ENCODE results near the gene MICALL2. TPM values are rescaled to one million over a fixed set of nuclear protein-coding genes. Genes with fewer than 3 reads are reported as not detected.

MICALL2 gene
- total RNA-seq, 1 donor from 2014 or later, result 8.1 TPM

- no peak overlapping the region for H3K4me3 ChIP-seq (ENCODE audit: low read depth, low read length)
- no peak for TF ChIP-seq CTCF (conservative IDR thresholded peaks at IDR 0.05; ENCODE audit: low read depth, low read length)
- DNase-seq (ENCODE audit: low read depth), result no peak
Measured at GRCh38 chr7:1427064-1427657, 32.1 kb downstream of the MICALL2 start.

GRCh38 chr7:1426474-1426873 is 32.8 kb downstream of the MICALL2 start:
- TF ChIP-seq CTCF (conservative IDR thresholded peaks at IDR 0.05; ENCODE audit: low read depth, low read length), result no peak
- no peak for DNase-seq (ENCODE audit: low read depth)
- no peak overlapping the region for H3K4me3 ChIP-seq (ENCODE audit: low read depth, low read length)

GRCh38 chr7:1425292-1426136 is 33.8 kb downstream of the MICALL2 start:
- H3K4me3 ChIP-seq (ENCODE audit: low read depth, low read length), result no peak overlapping the region
- DNase-seq (ENCODE audit: low read depth), result no peak
- no peak for TF ChIP-seq CTCF (conservative IDR thresholded peaks at IDR 0.05; ENCODE audit: low read depth, low read length)

- DNase-seq (ENCODE audit: low read depth), result no peak
- no peak overlapping the region for H3K4me3 ChIP-seq (ENCODE audit: low read depth, low read length)
- no peak for TF ChIP-seq CTCF (conservative IDR thresholded peaks at IDR 0.05; ENCODE audit: low read depth, low read length)
Measured at GRCh38 chr7:1424041-1424440, 35.2 kb downstream of the MICALL2 start.

GRCh38 chr7:1423264-1423811 is 35.9 kb downstream of the MICALL2 start:
- TF ChIP-seq CTCF (conservative IDR thresholded peaks at IDR 0.05; ENCODE audit: low read depth, low read length), result no peak
- H3K4me3 ChIP-seq (ENCODE audit: low read depth, low read length), result no peak overlapping the region
- no peak for DNase-seq (ENCODE audit: low read depth)

GRCh38 chr7:1422512-1423263 is 36.6 kb downstream of the MICALL2 start:
- H3K4me3 ChIP-seq (ENCODE audit: low read depth, low read length), result no peak overlapping the region
- TF ChIP-seq CTCF (conservative IDR thresholded peaks at IDR 0.05; ENCODE audit: low read depth, low read length), result no peak

More at GRCh38 chr7:1422512-1423263, 36.6 kb downstream of the MICALL2 start:
- DNase-seq (ENCODE audit: low read depth), result no peak
